ENCODE measurements around the gene EXO1. TPM values are rescaled to one million over a fixed set of nuclear protein-coding genes. Genes with fewer than 3 reads are reported as not detected.
A peak's percentile ranks its signal among the peaks of the same experiment; 100 is the strongest.
"Not testable (repeated sequence)": the region's sequence is repeated elsewhere in the genome, so short reads cannot be mapped to it uniquely, and the experiment has no call there.

EXO1 gene
- total RNA-seq: 0.53 and 0.90 TPM in 2 replicates

- Histone ChIP-seq H3K36me3 (ENCODE audit: control insufficient read depth, insufficient read depth, low read length) (no peaks in the 10 kb centered on the region), H3K4me3 (ENCODE audit: low read depth, low read length) (peak within 1 kb of the TSS; percentile 85), H3K27me3 (ENCODE audit: control insufficient read depth, insufficient read depth, low read length) (no peaks in the 10 kb centered on the region)
- peak; percentile 52 for TF ChIP-seq CTCF (IDR thresholded peaks at IDR 0.05; ENCODE audit: insufficient read depth, low read length, severe bottlenecking)
- no peak for FAIRE-seq
- peak; percentile 82 for DNase-seq (ENCODE audit: low read depth)
Measured at GRCh38 chr1:241847796-241848685, at the start of gene EXO1. Gene EXO1, plus strand, starts transcription at chr1:241848204. Its CDS starts 2,222 bp downstream, at chr1:241850426.

- Histone ChIP-seq H3K4me3 (ENCODE audit: low read depth, low read length) (no peak overlapping the region), H3K36me3 (ENCODE audit: control insufficient read depth, insufficient read depth, low read length) (no peaks in the 10 kb centered on the region), H3K27me3 (ENCODE audit: control insufficient read depth, insufficient read depth, low read length) (no peaks in the 10 kb centered on the region)
- no peak for FAIRE-seq
- no peak for DNase-seq (ENCODE audit: low read depth)
- no peak for TF ChIP-seq CTCF (IDR thresholded peaks at IDR 0.05; ENCODE audit: insufficient read depth, low read length, severe bottlenecking)
Measured at GRCh38 chr1:241799416-241799815, 48.6 kb upstream of the EXO1 start.

- no peak for FAIRE-seq
- H3K36me3 ChIP-seq (ENCODE audit: control insufficient read depth, insufficient read depth, low read length): no peaks in the 10 kb centered on the region
- no peak overlapping the region for H3K4me3 ChIP-seq (ENCODE audit: low read depth, low read length)
- no peak for DNase-seq (ENCODE audit: low read depth)
- H3K27me3 ChIP-seq (ENCODE audit: control insufficient read depth, insufficient read depth, low read length): no peaks in the 10 kb centered on the region
- TF ChIP-seq CTCF (IDR thresholded peaks at IDR 0.05; ENCODE audit: insufficient read depth, low read length, severe bottlenecking): no peak
Measured at GRCh38 chr1:241800640-241801039, 47.4 kb upstream of the EXO1 start.

- Histone ChIP-seq H3K27me3 (ENCODE audit: control insufficient read depth, insufficient read depth, low read length) (no peaks in the 10 kb centered on the region), H3K4me3 (ENCODE audit: low read depth, low read length) (no peak overlapping the region), H3K36me3 (ENCODE audit: control insufficient read depth, insufficient read depth, low read length) (no peaks in the 10 kb centered on the region)
- no peak for TF ChIP-seq CTCF (IDR thresholded peaks at IDR 0.05; ENCODE audit: insufficient read depth, low read length, severe bottlenecking)
- DNase-seq (ENCODE audit: low read depth) (peak; percentile 49), FAIRE-seq (no peak)
Measured at GRCh38 chr1:241802863-241803262, 45.1 kb upstream of the EXO1 start.

- H3K36me3 ChIP-seq (ENCODE audit: control insufficient read depth, insufficient read depth, low read length); H3K27me3 ChIP-seq (ENCODE audit: control insufficient read depth, insufficient read depth, low read length); FAIRE-seq; DNase-seq (ENCODE audit: low read depth); H3K4me3 ChIP-seq (ENCODE audit: low read depth, low read length): not testable (repeated sequence)
Measured at GRCh38 chr1:241804706-241805105, 43.3 kb upstream of the EXO1 start.

GRCh38 chr1:241808265-241808664, 39.7 kb upstream of the EXO1 start:
- TF ChIP-seq CTCF (IDR thresholded peaks at IDR 0.05; ENCODE audit: insufficient read depth, low read length, severe bottlenecking): no peak
- DNase-seq (ENCODE audit: low read depth): no peak
- no peaks in the 10 kb centered on the region for H3K36me3 ChIP-seq (ENCODE audit: control insufficient read depth, insufficient read depth, low read length)
- FAIRE-seq: no peak
- H3K27me3 ChIP-seq (ENCODE audit: control insufficient read depth, insufficient read depth, low read length): no peaks in the 10 kb centered on the region
- H3K4me3 ChIP-seq (ENCODE audit: low read depth, low read length): no peak overlapping the region

Data from bronchial epithelial cell (primary cell).